Neural progenitor cell (in vitro differentiated cells): ENCODE data around the gene ITGA2B.

ENCODE experiments used
- EZH2 ChIP-seq: fragments of 200-600 bp; sonication (generic); IDR thresholded peaks from 2 replicates; pipeline ENCODE4 v1.6.1; 2017; ENCODE audit warnings: antibody characterized with exemption, mild to moderate bottlenecking, moderate library complexity
- TF ChIP-seq, protein P1 (sequence below): fragments of 200-600 bp; sonication (generic); IDR thresholded peaks from 2 replicates; pipeline ENCODE4 v1.5.1; 2017; ENCODE audit warnings: antibody characterized with exemption, mild to moderate bottlenecking

DNA sequence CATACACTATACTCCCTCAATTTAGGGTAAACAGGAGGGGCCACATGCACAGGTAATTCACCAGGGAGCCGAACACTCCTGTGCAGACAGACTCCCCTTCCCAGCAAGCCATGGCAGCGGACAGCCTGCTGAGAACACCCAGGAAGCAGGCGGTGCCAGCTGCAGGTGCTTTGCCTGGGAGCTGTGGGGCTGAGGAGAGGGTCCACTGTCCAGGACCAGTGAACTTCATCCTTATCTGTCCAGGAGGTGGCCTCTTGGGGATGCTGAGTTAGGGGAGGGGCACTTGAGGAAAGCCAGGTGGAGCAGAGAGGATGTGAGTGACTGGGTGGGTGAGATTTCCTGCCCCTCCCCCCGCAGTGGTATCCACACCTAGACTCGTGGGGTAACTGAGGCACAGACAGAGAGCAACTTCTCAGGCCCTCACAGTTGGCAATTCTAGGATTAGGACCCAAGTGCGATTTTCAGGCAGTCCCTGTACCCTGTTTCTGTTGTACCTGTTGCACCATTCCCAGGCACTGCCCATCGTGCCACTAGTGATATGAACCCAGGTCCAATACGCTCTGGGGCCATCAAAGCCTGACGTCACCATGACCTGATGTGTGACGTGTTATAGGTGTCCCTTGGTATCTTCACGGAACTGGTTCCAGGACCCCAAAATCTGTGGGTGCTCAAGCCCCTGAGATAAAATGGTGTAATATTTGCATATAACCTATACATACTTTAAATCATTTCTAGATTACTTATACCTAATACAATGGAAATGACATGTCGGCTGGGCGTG is 43.2 kb downstream of the ITGA2B start:
- TF ChIP-seq, protein P1, sequence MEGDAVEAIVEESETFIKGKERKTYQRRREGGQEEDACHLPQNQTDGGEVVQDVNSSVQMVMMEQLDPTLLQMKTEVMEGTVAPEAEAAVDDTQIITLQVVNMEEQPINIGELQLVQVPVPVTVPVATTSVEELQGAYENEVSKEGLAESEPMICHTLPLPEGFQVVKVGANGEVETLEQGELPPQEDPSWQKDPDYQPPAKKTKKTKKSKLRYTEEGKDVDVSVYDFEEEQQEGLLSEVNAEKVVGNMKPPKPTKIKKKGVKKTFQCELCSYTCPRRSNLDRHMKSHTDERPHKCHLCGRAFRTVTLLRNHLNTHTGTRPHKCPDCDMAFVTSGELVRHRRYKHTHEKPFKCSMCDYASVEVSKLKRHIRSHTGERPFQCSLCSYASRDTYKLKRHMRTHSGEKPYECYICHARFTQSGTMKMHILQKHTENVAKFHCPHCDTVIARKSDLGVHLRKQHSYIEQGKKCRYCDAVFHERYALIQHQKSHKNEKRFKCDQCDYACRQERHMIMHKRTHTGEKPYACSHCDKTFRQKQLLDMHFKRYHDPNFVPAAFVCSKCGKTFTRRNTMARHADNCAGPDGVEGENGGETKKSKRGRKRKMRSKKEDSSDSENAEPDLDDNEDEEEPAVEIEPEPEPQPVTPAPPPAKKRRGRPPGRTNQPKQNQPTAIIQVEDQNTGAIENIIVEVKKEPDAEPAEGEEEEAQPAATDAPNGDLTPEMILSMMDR = no peak
- no peak for TF ChIP-seq EZH2
